A549 (cell line): ENCODE data around the gene CCDC146. TPM values are rescaled to one million over a fixed set of nuclear protein-coding genes. Genes with fewer than 3 reads are reported as not detected.

ENCODE experiments used
- ATAC-seq, 2 experiments: fragments of 200-7000 bp in 1 of 2; fragments of >200 bp in 1 of 2; cut with Nextera tagmentation in 1 of 2; cut with Tn5 transposase in 1 of 2; 3 replicates each; pipeline versions ENCODE4 v1.8.0 to v1.9.1; 2018 to 2020; ENCODE audit warnings: mild to moderate bottlenecking in 1 of 2, moderate library complexity in 1 of 2
- CTCF ChIA-PET: fragments of 300-600 bp; sonication (Branson Sonifier 250); formaldehyde crosslinking; extraction: SDS; loops from one replicate; lab custom pipeline; 2021; ENCODE audit warnings: antibody characterized with exemption, inconsistent platforms; lab: Yijun Ruan, JAX
- POLR2A ChIA-PET: fragments of 350-600 bp; formaldehyde crosslinking; extraction: SDS; loops from one replicate; lab custom pipeline; 2021; ENCODE audit warnings: antibody characterized with exemption, inconsistent platforms; lab: Yijun Ruan, JAX
- DNase-seq, 2 experiments: peaks; one replicate each; pipeline versions ENCODE4 v3.0.0 to v3.0.0-alpha.2; 2011 to 2016; ENCODE audit warnings: low read depth in 1 of 2, low spot score in 1 of 2
- FAIRE-seq: peaks from 2 replicates; lab custom pipeline; 2011; peaks lifted over from hg19 to GRCh38; lab: Jason Lieb, UNC
- H3K27ac ChIP-seq, 2 experiments: fragments of >200 bp; sonication (Bioruptor Twin); formaldehyde crosslinking; 3 replicates each; pipeline ENCODE4 v1.5.1; 2016 to 2017
- H3K4me1 ChIP-seq: fragments of >200 bp; sonication (Bioruptor Twin); formaldehyde crosslinking; 3 replicates; pipeline ENCODE4 v1.6.1; 2016
- H3K4me2 ChIP-seq: fragments of >200 bp; sonication (Bioruptor Twin); formaldehyde crosslinking; 3 replicates; pipeline ENCODE4 v1.6.1; 2016
- H3K4me3 ChIP-seq: fragments of >200 bp; sonication (Bioruptor Twin); formaldehyde crosslinking; 3 replicates; pipeline ENCODE4 v1.5.1; 2016
- H3K9me3 ChIP-seq: fragments of >200 bp; sonication (Bioruptor Twin); formaldehyde crosslinking; 3 replicates; pipeline ENCODE4 v1.6.1; 2016
- ATOH8 ChIP-seq: fragments of 250-450 bp; sonication (Bioruptor Pico); IDR thresholded peaks from 2 replicates; pipeline ENCODE4 v1.5.0; 2020; ENCODE audit warnings: low read depth, mild to moderate bottlenecking, moderate library complexity
- BHLHE40 ChIP-seq: IDR thresholded peaks from 2 replicates; pipeline ENCODE4 v1.6.1; 2012; ENCODE audit warnings: low read depth, low read length, inconsistent platforms
- CBX2 ChIP-seq: fragments of 200-600 bp; sonication (generic); IDR thresholded peaks from 2 replicates; pipeline ENCODE4 v1.6.1; 2016; ENCODE audit warnings: low read depth, mild to moderate bottlenecking, borderline replicate concordance
- E2F6 ChIP-seq: IDR thresholded peaks from 2 replicates; pipeline ENCODE4 v1.6.1; 2012; ENCODE audit warnings: low read depth, borderline replicate concordance
- ELK1 ChIP-seq: fragments of 150-350 bp; IDR thresholded peaks from 2 replicates; pipeline ENCODE4 v1.6.1; 2014; ENCODE audit warnings: low read depth, mild to moderate bottlenecking, low read length
- EP300 ChIP-seq, 2 experiments: fragments of >200 bp; sonication (Bioruptor Twin); formaldehyde crosslinking; IDR thresholded peaks; 2 replicates in 1 of 2; 3 replicates in 1 of 2; pipeline ENCODE4 v1.6.1; 2016 to 2017
- ESRRA ChIP-seq: fragments of 150-350 bp; IDR thresholded peaks from 2 replicates; pipeline ENCODE4 v1.6.1; 2014; ENCODE audit warnings: mild to moderate bottlenecking, low read length, borderline replicate concordance
- FOSL2 ChIP-seq, 2 experiments: fragments of 450-650 bp in 1 of 2; fragments of >200 bp in 1 of 2; sonication (Bioruptor Twin) in 1 of 2; formaldehyde crosslinking; IDR thresholded peaks; 2 replicates each; pipeline versions ENCODE4 v1.5.0 to v1.6.1; 2016 to 2020; ENCODE audit warnings: mild to moderate bottlenecking in 1 of 2, moderate library complexity in 1 of 2
- GATA3 ChIP-seq: IDR thresholded peaks from 2 replicates; pipeline ENCODE4 v1.6.1; 2012; ENCODE audit warnings: borderline replicate concordance
- HEYL ChIP-seq: fragments of 250-450 bp; sonication (Bioruptor Pico); IDR thresholded peaks from 2 replicates; pipeline ENCODE4 v1.8.0; 2021; ENCODE audit warnings: mild to moderate bottlenecking, moderate library complexity
- HOXB5 ChIP-seq: fragments of 250-450 bp; sonication (Bioruptor Pico); IDR thresholded peaks from 2 replicates; pipeline ENCODE4 v1.5.0; 2020; ENCODE audit warnings: mild to moderate bottlenecking, moderate library complexity
- MAZ ChIP-seq: fragments of 150-350 bp; IDR thresholded peaks from 2 replicates; pipeline ENCODE4 v1.6.1; 2014; ENCODE audit warnings: antibody characterized with exemption, low read depth, low read length, borderline replicate concordance
- NFE2L2 ChIP-seq: fragments of 150-350 bp; conservative IDR thresholded peaks from 2 replicates; pipeline ENCODE4 v1.6.1; 2014; ENCODE audit warnings: low read length
- NPAS2 ChIP-seq: fragments of 250-450 bp; sonication (Bioruptor Pico); IDR thresholded peaks from 2 replicates; pipeline ENCODE4 v1.8.0; 2022; ENCODE audit warnings: mild to moderate bottlenecking, moderate library complexity, borderline replicate concordance
- NR3C1 ChIP-seq: fragments of >200 bp; sonication (Bioruptor Twin); formaldehyde crosslinking; IDR thresholded peaks from 3 replicates; pipeline ENCODE4 v1.6.1; 2017
- POLR2A ChIP-seq: IDR thresholded peaks from 2 replicates; pipeline ENCODE4 v1.6.1; 2012; ENCODE audit warnings: mild to moderate bottlenecking, low read length
- RAD21 ChIP-seq, 2 experiments: fragments of >200 bp in 1 of 2; sonication (Bioruptor Twin) in 1 of 2; formaldehyde crosslinking in 1 of 2; IDR thresholded peaks in 1 of 2; conservative IDR thresholded peaks in 1 of 2; 2 replicates in 1 of 2; 3 replicates in 1 of 2; pipeline ENCODE4 v1.6.1; 2012 to 2018; ENCODE audit warnings: inconsistent platforms in 1 of 2
- REST ChIP-seq: fragments of 200-600 bp; sonication (generic); IDR thresholded peaks from 2 replicates; pipeline ENCODE4 v1.6.1; 2016; ENCODE audit warnings: antibody characterized with exemption, mild to moderate bottlenecking, moderate library complexity
- SREBF2 ChIP-seq: fragments of 450-650 bp; IDR thresholded peaks from 2 replicates; pipeline ENCODE4 v1.6.1; 2014; ENCODE audit warnings: mild to moderate bottlenecking, moderate library complexity
- TFCP2L1 ChIP-seq: fragments of 250-450 bp; sonication (Bioruptor Pico); IDR thresholded peaks from 2 replicates; pipeline ENCODE4 v1.5.0; 2021; ENCODE audit warnings: mild to moderate bottlenecking
- WGBS: methylation state at CpG from one replicate; pipeline ENCODE4 v1.1.6; 2017; ENCODE audit errors: missing lambda C conversion rate; 5-methylcytosine and 5-hydroxymethylcytosine counted together
- polyA plus RNA-seq, 4 experiments: library from polyadenylated mRNA; depleted of rRNA in 3 of 4; stranded (reverse); fragments of >200 nt; fragmentation: RNase III in 1 of 4; extraction: RNeasy Plus Mini Kit Qiagen cat#74134 plus additional on column Dnase treatment in 1 of 4; gene quantifications; 2 replicates in 3 of 4; 3 replicates in 1 of 4; pipeline ENCODE4 v1.2.3, GENCODE V29; 2011 to 2017
- TF ChIP-seq, protein P1 (sequence below): fragments of >200 bp; sonication (Bioruptor Twin); formaldehyde crosslinking; IDR thresholded peaks from 3 replicates; pipeline ENCODE4 v1.6.1; 2016
- TF ChIP-seq, protein P2 (sequence below): fragments of 450-650 bp; IDR thresholded peaks from 2 replicates; pipeline ENCODE4 v1.6.1; 2014; ENCODE audit warnings: antibody characterized with exemption

Gene CCDC146
- polyA plus RNA-seq, 2 of the 4 experiments (the other 2 are of a cell fraction), result 1.4 to 3.4 TPM

DNA sequence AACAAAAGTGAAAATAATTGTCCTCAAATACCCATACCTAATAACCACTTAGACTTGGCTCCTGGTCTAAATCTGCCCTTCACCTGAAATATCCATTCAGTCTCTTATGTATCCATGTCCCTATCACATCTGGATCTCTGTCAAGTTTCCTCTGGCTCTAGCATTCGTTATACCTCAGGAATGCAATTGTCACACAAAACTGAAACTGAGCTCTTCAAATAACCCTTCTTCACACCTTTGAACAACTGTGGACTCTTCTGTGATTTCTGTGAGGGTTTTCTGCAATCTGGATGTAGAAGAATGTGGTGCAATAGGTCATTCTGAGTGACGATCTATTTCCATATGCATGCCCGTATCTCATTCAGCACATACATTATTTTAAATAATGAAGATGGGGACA is 130.7 kb downstream of the CCDC146 start:
- H3K9me3 ChIP-seq, result no peaks in the 10 kb centered on the region
- H3K4me3 ChIP-seq, result no peak overlapping the region
- DNase-seq (no peak), ATAC-seq (no peak), FAIRE-seq (no peak)
- H3K4me1 ChIP-seq, result no peaks in the 10 kb centered on the region
- H3K4me2 ChIP-seq, result no peak overlapping the region
- H3K27ac ChIP-seq, result no peak overlapping the region
- WGBS, result 72% methylated on average over 3 of the region's 3 CpGs
- ChIA-PET POLR2A (no interaction called here), CTCF (interaction anchor here (0.8 to 1.7 kb wide), 2 partner anchors 9 to 10 kb away, joined by 3 to 9 read pairs; no protein-coding TSS in a partner anchor)
- TF ChIP-seq ESRRA (no peak), REST (no peak), RAD21 (conservative IDR thresholded peaks at IDR 0.05 in 1 of 2, IDR thresholded peaks at IDR 0.05 in 1 of 2) (no peak), CBX2 (no peak), TFCP2L1 (CRISPR knock-in tag) (no peak), SREBF2 (no peak)
- TF ChIP-seq, protein P1, sequence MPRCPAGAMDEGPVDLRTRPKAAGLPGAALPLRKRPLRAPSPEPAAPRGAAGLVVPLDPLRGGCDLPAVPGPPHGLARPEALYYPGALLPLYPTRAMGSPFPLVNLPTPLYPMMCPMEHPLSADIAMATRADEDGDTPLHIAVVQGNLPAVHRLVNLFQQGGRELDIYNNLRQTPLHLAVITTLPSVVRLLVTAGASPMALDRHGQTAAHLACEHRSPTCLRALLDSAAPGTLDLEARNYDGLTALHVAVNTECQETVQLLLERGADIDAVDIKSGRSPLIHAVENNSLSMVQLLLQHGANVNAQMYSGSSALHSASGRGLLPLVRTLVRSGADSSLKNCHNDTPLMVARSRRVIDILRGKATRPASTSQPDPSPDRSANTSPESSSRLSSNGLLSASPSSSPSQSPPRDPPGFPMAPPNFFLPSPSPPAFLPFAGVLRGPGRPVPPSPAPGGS, result no peak

GRCh38 chr7:77254429-77254828 is 132.0 kb downstream of the CCDC146 start:
- no peaks in the 10 kb centered on the region for H3K9me3 ChIP-seq
- no peak overlapping the region for H3K4me3 ChIP-seq
- no peak for DNase-seq
- H3K4me1 ChIP-seq, result no peaks in the 10 kb centered on the region
- TF ChIP-seq HOXB5, result no peak
- TF ChIP-seq, all 56 proteins: peak for 0
- FAIRE-seq (no peak), ATAC-seq (no peak)
- ChIA-PET POLR2A (no interaction called here), CTCF (interaction anchor here (1.7 kb wide), 2 partner anchors 10 to 78 kb away, joined by 4 to 9 read pairs; no protein-coding TSS in a partner anchor)
- Histone ChIP-seq H3K27ac (no peak overlapping the region), H3K4me2 (no peak overlapping the region)

DNA sequence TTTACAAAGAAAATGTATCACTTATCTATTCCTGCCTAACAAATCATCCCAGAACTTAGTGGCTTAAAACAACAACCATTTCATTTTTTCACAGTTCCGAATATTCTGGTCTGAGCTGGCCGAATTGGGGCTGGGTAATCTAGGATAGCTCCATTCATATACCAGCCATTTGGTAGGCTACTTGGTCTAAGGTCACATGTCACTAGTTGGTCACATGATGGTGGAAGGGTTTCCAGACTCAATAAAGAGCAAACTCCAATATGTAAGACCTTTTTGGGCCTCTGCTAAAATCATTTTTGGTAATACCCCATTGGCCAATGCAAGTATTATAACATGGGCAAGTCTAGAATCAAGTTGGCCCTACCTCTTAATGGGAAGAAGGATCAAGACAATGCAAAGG is 132.5 kb downstream of the CCDC146 start:
- 67% methylated on average over 2 of the region's 2 CpGs for WGBS
- POLR2A ChIA-PET, result no interaction called here
- CTCF ChIA-PET, result interaction anchor here (1.6 to 1.7 kb wide), 2 partner anchors 8 to 77 kb away, joined by 4 to 8 read pairs; no protein-coding TSS in a partner anchor
- no peak for FAIRE-seq
- DNase-seq, result no peak
- Histone ChIP-seq H3K4me2 (no peak overlapping the region), H3K9me3 (no peaks in the 10 kb centered on the region)
- TF ChIP-seq EP300 (IDR thresholded peaks at IDR 0.05) (no peak), BHLHE40 (no peak), MAZ (no peak)
- TF ChIP-seq, protein P2, sequence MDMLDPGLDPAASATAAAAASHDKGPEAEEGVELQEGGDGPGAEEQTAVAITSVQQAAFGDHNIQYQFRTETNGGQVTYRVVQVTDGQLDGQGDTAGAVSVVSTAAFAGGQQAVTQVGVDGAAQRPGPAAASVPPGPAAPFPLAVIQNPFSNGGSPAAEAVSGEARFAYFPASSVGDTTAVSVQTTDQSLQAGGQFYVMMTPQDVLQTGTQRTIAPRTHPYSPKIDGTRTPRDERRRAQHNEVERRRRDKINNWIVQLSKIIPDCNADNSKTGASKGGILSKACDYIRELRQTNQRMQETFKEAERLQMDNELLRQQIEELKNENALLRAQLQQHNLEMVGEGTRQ, result peak; percentile 57
- TF ChIP-seq, all 56 proteins: peak for 1
- H3K4me1 ChIP-seq, result no peaks in the 10 kb centered on the region
- no peak overlapping the region for H3K27ac ChIP-seq
- no peak for ATAC-seq
- H3K4me3 ChIP-seq, result no peak overlapping the region

DNA sequence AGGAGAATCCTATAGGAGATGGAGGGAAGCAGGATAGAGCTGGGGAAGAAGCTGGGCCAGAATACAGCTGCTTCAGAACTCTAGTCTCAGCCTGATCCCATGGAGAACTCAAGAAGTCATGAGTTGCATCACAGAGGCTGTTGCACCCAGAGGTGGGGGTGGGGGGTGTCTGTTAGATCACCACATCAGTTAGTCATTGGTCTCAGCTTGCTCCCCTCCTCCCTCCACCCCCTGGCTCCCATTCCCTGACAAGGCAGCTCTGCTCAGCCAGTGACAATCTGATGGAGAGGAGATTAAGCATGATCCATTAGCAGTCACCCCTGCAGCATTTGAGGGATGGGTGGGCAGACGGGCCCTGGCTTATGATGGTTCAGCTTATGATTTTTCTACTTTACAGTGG is 135.6 kb downstream of the CCDC146 start:
- Histone ChIP-seq H3K9me3 (no peaks in the 10 kb centered on the region), H3K4me2 (no peak overlapping the region), H3K4me3 (no peak overlapping the region), H3K27ac (no peak overlapping the region), H3K4me1 (no peaks in the 10 kb centered on the region)
- ATAC-seq (peak in 1 of 2 experiments; percentile 47; a peak in 1 of 6 replicates), DNase-seq (no peak), FAIRE-seq (no peak)
- ChIA-PET CTCF (interaction anchor here (1.5 to 3.4 kb wide), 2 partner anchors 11 to 74 kb away, joined by 3 to 14 read pairs; no protein-coding TSS in a partner anchor), POLR2A (no interaction called here)
- 55% methylated on average over 1 of the region's 1 CpG for WGBS
- no peak for TF ChIP-seq NFE2L2
- no peak for TF ChIP-seq HEYL
- TF ChIP-seq ATOH8 (CRISPR knock-in tag), result no peak
- TF ChIP-seq FOSL2 (IDR thresholded peaks at IDR 0.05), result no peak
- no peak for TF ChIP-seq FOSL2 (CRISPR knock-in tag; IDR thresholded peaks at IDR 0.05)
- no peak for TF ChIP-seq NR3C1
- TF ChIP-seq E2F6, result no peak
- no peak for TF ChIP-seq POLR2A
- TF ChIP-seq NPAS2 (CRISPR knock-in tag), result no peak
- no peak for TF ChIP-seq GATA3
- no peak for TF ChIP-seq ELK1
- TF ChIP-seq MAZ, result no peak
- TF ChIP-seq RAD21 (conservative IDR thresholded peaks at IDR 0.05 in 1 of 2, IDR thresholded peaks at IDR 0.05 in 1 of 2), result no peak
